Measurements from ENCODE around the gene IMMP2L.

DNA sequence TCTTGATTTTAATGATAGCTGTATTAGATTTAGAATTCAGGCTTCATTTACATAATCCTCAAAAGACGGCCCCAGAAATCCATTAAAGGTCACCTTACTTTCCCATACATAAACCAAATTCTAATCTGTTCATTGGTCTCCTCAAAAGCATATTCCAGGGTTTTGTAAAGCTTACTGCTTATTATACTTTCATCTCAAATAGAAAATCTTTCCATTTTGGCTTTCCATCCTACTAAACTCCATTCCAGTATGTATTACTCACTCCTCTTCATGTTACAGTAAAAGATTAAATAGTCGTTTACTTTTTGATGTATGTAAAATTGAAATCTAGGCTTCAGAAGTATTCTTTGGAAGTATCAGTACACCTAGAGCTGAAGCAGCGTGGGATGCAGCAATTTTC is 614.9 kb downstream of the IMMP2L start:
- TF ChIP-seq, protein P1, sequence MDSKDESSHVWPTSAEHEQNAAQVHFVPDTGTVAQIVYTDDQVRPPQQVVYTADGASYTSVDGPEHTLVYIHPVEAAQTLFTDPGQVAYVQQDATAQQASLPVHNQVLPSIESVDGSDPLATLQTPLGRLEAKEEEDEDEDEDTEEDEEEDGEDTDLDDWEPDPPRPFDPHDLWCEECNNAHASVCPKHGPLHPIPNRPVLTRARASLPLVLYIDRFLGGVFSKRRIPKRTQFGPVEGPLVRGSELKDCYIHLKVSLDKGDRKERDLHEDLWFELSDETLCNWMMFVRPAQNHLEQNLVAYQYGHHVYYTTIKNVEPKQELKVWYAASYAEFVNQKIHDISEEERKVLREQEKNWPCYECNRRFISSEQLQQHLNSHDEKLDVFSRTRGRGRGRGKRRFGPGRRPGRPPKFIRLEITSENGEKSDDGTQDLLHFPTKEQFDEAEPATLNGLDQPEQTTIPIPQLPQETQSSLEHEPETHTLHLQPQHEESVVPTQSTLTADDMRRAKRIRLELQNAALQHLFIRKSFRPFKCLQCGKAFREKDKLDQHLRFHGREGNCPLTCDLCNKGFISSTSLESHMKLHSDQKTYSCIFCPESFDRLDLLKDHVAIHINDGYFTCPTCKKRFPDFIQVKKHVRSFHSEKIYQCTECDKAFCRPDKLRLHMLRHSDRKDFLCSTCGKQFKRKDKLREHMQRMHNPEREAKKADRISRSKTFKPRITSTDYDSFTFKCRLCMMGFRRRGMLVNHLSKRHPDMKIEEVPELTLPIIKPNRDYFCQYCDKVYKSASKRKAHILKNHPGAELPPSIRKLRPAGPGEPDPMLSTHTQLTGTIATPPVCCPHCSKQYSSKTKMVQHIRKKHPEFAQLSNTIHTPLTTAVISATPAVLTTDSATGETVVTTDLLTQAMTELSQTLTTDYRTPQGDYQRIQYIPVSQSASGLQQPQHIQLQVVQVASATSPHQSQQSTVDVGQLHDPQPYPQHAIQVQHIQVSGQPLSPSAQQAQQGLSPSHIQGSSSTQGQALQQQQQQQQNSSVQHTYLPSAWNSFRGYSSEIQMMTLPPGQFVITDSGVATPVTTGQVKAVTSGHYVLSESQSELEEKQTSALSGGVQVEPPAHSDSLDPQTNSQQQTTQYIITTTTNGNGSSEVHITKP (CRISPR knock-in tag; IDR thresholded peaks at IDR 0.05; ENCODE audit: low read depth) = no peak
- TF ChIP-seq NFE2L2 (IDR thresholded peaks at IDR 0.05; ENCODE audit: low read length) (no peak), PITX1 (CRISPR knock-in tag; IDR thresholded peaks at IDR 0.05) (no peak), TAF1 (CRISPR knock-in tag; IDR thresholded peaks at IDR 0.05) (no peak), SAFB2 (CRISPR knock-in tag; IDR thresholded peaks at IDR 0.05; ENCODE audit: borderline replicate concordance, low read depth) (no peak), NCOA2 (CRISPR knock-in tag; IDR thresholded peaks at IDR 0.05) (no peak), ESRRA (CRISPR knock-in tag; IDR thresholded peaks at IDR 0.05; ENCODE audit: low read depth) (no peak), NPAS2 (CRISPR knock-in tag; IDR thresholded peaks at IDR 0.05; ENCODE audit: borderline replicate concordance) (no peak)
- TF ChIP-seq, protein P2, sequence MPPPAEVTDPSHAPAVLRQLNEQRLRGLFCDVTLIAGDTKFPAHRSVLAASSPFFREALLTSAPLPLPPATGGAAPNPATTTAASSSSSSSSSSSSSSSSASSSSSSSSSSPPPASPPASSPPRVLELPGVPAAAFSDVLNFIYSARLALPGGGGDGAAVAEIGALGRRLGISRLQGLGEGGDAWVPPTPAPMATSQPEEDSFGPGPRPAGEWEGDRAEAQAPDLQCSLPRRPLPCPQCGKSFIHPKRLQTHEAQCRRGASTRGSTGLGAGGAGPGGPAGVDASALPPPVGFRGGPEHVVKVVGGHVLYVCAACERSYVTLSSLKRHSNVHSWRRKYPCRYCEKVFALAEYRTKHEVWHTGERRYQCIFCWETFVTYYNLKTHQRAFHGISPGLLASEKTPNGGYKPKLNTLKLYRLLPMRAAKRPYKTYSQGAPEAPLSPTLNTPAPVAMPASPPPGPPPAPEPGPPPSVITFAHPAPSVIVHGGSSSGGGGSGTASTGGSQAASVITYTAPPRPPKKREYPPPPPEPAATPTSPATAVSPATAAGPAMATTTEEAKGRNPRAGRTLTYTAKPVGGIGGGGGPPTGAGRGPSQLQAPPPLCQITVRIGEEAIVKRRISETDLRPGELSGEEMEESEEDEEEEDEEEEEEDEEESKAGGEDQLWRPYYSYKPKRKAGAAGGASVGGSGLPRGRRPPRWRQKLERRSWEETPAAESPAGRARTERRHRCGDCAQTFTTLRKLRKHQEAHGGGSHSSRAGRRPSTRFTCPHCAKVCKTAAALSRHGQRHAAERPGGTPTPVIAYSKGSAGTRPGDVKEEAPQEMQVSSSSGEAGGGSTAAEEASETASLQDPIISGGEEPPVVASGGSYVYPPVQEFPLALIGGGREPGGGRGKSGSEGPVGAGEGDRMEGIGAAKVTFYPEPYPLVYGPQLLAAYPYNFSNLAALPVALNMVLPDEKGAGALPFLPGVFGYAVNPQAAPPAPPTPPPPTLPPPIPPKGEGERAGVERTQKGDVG (CRISPR knock-in tag; IDR thresholded peaks at IDR 0.05; ENCODE audit: borderline replicate concordance) = no peak

Data from HepG2 (cell line).